ENCODE measurements around the gene PTHLH.

DNA sequence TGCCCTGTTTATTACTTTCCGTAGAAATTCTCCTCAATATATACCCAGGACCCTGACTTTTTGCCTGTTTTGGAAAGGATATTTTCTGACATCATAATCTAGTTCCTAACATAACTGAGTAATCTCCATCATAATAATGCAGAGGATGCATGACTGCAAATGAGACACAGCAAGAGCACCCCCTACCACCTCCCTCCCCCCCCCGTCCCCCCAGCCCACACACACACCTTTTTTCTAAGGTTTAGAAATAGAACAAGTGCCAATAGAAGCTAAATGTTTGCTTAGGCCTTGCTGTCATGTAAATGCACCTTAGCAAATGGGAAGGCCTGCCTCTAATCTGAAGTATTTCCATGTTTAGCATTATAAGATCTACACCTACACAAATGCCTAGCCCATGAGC, at the start of gene PTHLH:
- TF ChIP-seq, protein P1, sequence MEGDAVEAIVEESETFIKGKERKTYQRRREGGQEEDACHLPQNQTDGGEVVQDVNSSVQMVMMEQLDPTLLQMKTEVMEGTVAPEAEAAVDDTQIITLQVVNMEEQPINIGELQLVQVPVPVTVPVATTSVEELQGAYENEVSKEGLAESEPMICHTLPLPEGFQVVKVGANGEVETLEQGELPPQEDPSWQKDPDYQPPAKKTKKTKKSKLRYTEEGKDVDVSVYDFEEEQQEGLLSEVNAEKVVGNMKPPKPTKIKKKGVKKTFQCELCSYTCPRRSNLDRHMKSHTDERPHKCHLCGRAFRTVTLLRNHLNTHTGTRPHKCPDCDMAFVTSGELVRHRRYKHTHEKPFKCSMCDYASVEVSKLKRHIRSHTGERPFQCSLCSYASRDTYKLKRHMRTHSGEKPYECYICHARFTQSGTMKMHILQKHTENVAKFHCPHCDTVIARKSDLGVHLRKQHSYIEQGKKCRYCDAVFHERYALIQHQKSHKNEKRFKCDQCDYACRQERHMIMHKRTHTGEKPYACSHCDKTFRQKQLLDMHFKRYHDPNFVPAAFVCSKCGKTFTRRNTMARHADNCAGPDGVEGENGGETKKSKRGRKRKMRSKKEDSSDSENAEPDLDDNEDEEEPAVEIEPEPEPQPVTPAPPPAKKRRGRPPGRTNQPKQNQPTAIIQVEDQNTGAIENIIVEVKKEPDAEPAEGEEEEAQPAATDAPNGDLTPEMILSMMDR (IDR thresholded peaks at IDR 0.05) = no peak
- no peak for TF ChIP-seq POLR2A (IDR thresholded peaks at IDR 0.05)
- TF ChIP-seq POLR2AphosphoS5 (IDR thresholded peaks at IDR 0.05) = no peak
